Endodermal cell (in vitro differentiated cells): Measurements from ENCODE around the gene GPBP1. TPM values are rescaled to one million over a fixed set of nuclear protein-coding genes. Genes with fewer than 3 reads are reported as not detected.

Experiments used
- DNase-seq: peaks from one replicate; pipeline ENCODE4 v3.0.0-alpha.2; 2017
- H3K27ac ChIP-seq: 2 replicates; pipeline ENCODE4 v1.5.1; 2013; ENCODE audit warnings: mild to moderate bottlenecking, low read depth, low read length, moderate library complexity
- H3K27me3 ChIP-seq: 2 replicates; pipeline ENCODE4 v1.6.1; 2013; ENCODE audit warnings: mild to moderate bottlenecking, low read length, moderate library complexity; ENCODE audit not compliant: insufficient read depth, control insufficient read depth, poor library complexity, severe bottlenecking
- H3K36me3 ChIP-seq: 2 replicates; pipeline ENCODE4 v1.7.0; 2013; ENCODE audit warnings: mild to moderate bottlenecking, low read length, moderate library complexity; ENCODE audit not compliant: control insufficient read depth, insufficient read depth
- H3K4me1 ChIP-seq: one replicate; pipeline ENCODE4 v1.7.0; 2013; ENCODE audit warnings: low read length; ENCODE audit not compliant: control insufficient read depth, insufficient read depth
- H3K4me3 ChIP-seq: 2 replicates; pipeline ENCODE4 v1.5.1; 2013; ENCODE audit warnings: mild to moderate bottlenecking, low read length, moderate library complexity
- H3K9ac ChIP-seq: 2 replicates; pipeline ENCODE4 v1.6.1; 2013; ENCODE audit warnings: mild to moderate bottlenecking, low read length, moderate library complexity; ENCODE audit not compliant: poor library complexity, severe bottlenecking; ENCODE audit errors: extremely low read depth
- H3K9me3 ChIP-seq: 2 replicates; pipeline ENCODE4 v1.6.1; 2013; ENCODE audit warnings: mild to moderate bottlenecking, low read length, moderate library complexity; ENCODE audit not compliant: control insufficient read depth
- H3K27ac Mint-ChIP-seq: 2 replicates; pipeline ENCODE4 v1.8.0; 2020; ENCODE audit warnings: mixed read lengths
- H3K27me3 Mint-ChIP-seq: 2 replicates; pipeline ENCODE4 v1.8.0; 2021; ENCODE audit warnings: mild to moderate bottlenecking, mixed read lengths; ENCODE audit not compliant: insufficient read depth
- H3K36me3 Mint-ChIP-seq: 2 replicates; pipeline ENCODE4 v1.8.0; 2020; ENCODE audit warnings: low read depth, mixed read lengths
- H3K4me1 Mint-ChIP-seq: 2 replicates; pipeline ENCODE4 v1.8.0; 2020; ENCODE audit warnings: mixed read lengths
- H3K4me3 Mint-ChIP-seq: 2 replicates; pipeline ENCODE4 v1.8.0; 2020; ENCODE audit warnings: mild to moderate bottlenecking, moderate library complexity, mixed read lengths
- H3K9me3 Mint-ChIP-seq: 2 replicates; pipeline ENCODE4 v1.8.0; 2020; ENCODE audit warnings: mild to moderate bottlenecking, mixed read lengths
- CTCF ChIP-seq: fragments of 200-600 bp; sonication (generic); conservative IDR thresholded peaks from 2 replicates; pipeline ENCODE4 v1.5.0; 2021; ENCODE audit warnings: antibody characterized with exemption, mild to moderate bottlenecking
- WGBS, 2 experiments: methylation state at CpG; one replicate each; pipeline versions ENCODE4 v1.1.5 to v1.1.7; 2013; ENCODE audit warnings: missing lambda C conversion rate in 2 of 2, mixed read lengths in 1 of 2; ENCODE audit not compliant: insufficient coverage in 1 of 2, insufficient read length in 1 of 2; 5-methylcytosine and 5-hydroxymethylcytosine counted together
- total RNA-seq, 2 donors: library from RNA; stranded (reverse); fragmentation: NEBNext Ultra II Directional in 1 of 2; extraction: Animal tissue kit (Norgen Biotek cat#: 25700) in 1 of 2; gene quantifications; 2 replicates in 1 of 2; 3 replicates in 1 of 2; pipeline ENCODE4 v1.2.1, GENCODE V29; 2021

The GPBP1 gene
- total RNA-seq, 2 donors from 2014 or later = 109 to 124 TPM

GRCh38 chr5:57291894-57292293 lies 118.0 kb downstream of the GPBP1 start:
- Histone ChIP-seq H3K27ac (no peak overlapping the region), H3K27me3 (no peaks in the 10 kb centered on the region), H3K9ac (no peak overlapping the region), H3K4me3 (no peak overlapping the region), H3K9me3 (peaks cover 2% of the 10 kb centered on the region), H3K4me1 (peaks cover 5% of the 10 kb centered on the region), H3K36me3 (no peaks in the 10 kb centered on the region)
- 90 to 100% methylated on average over 3 to 4 of the region's 4 CpGs for WGBS, 2 experiments
- no peak for TF ChIP-seq CTCF
- DNase-seq = no peak
- Mint-ChIP-seq H3K4me1 (peaks cover 13% of the 10 kb centered on the region), H3K27me3 (peaks cover 10% of the 10 kb centered on the region), H3K27ac (no peak overlapping the region), H3K9me3 (peaks cover 9% of the 10 kb centered on the region), H3K36me3 (no peaks in the 10 kb centered on the region), H3K4me3 (no peak overlapping the region)

GRCh38 chr5:57292336-57292735 lies 118.5 kb downstream of the GPBP1 start:
- WGBS, 2 experiments = 93 to 100% methylated on average over 5 to 6 of the region's 6 CpGs
- Histone ChIP-seq H3K36me3 (no peaks in the 10 kb centered on the region), H3K27ac (no peak overlapping the region), H3K9ac (no peak overlapping the region), H3K9me3 (no peaks in the 10 kb centered on the region), H3K27me3 (no peaks in the 10 kb centered on the region), H3K4me3 (no peak overlapping the region), H3K4me1 (peaks cover 5% of the 10 kb centered on the region)
- peaks cover 8% of the 10 kb centered on the region for H3K9me3 Mint-ChIP-seq
- H3K27me3 Mint-ChIP-seq = peaks cover 10% of the 10 kb centered on the region
- no peaks in the 10 kb centered on the region for H3K36me3 Mint-ChIP-seq
- H3K4me1 Mint-ChIP-seq = peaks cover 13% of the 10 kb centered on the region
- no peak for TF ChIP-seq CTCF
- H3K27ac Mint-ChIP-seq = no peak overlapping the region
- no peak overlapping the region for H3K4me3 Mint-ChIP-seq
- DNase-seq = no peak

- Mint-ChIP-seq H3K36me3 (no peaks in the 10 kb centered on the region), H3K4me1 (peaks cover 24% of the 10 kb centered on the region), H3K4me3 (no peak overlapping the region), H3K27me3 (no peaks in the 10 kb centered on the region), H3K9me3 (no peaks in the 10 kb centered on the region), H3K27ac (no peak overlapping the region)
- Histone ChIP-seq H3K9me3 (no peaks in the 10 kb centered on the region), H3K4me1 (peaks cover 5% of the 10 kb centered on the region), H3K27me3 (no peaks in the 10 kb centered on the region), H3K4me3 (no peak overlapping the region), H3K9ac (no peak overlapping the region), H3K27ac (no peak overlapping the region), H3K36me3 (no peaks in the 10 kb centered on the region)
- 35 to 77% methylated on average over 2 to 5 of the region's 6 CpGs for WGBS, 2 experiments
- DNase-seq = peak; percentile 94
- TF ChIP-seq CTCF = peak; percentile 86
Observed at GRCh38 chr5:57298295-57298984, 124.6 kb downstream of the GPBP1 start.
